ENCODE results near the gene CDH22.

DNA sequence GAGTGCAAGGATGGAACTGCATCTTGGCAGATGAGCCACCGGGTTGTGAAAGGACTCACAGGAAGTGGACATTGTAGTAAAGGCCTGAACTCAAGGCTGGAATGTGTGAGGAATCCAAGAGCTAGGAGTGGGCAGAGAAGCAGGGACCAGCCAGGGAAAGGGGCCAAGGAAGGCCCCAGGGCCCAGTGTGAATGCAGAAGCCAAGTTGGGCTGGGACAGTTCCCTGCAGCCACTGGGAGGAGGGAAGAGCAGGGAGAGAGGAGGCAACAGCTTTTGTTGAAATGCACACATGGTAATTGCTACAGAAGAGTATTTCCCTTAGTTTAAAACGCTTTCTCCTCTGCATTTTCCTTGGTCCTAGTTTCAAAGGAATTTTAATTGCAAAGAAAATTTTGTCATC, 34.6 kb downstream of the CDH22 start:
- TF ChIP-seq IKZF1 (conservative IDR thresholded peaks at IDR 0.05) (no peak), CTCF (IDR thresholded peaks at IDR 0.05 in 2 of 3, conservative IDR thresholded peaks at IDR 0.05 in 1 of 3; ENCODE audit: control insufficient read depth in 2 of 3, extremely low read depth in 1 of 3, insufficient read depth in 1 of 3, low read depth in 3 of 3, low read length in 3 of 3) (no peak)
- TF ChIP-seq, protein P1, sequence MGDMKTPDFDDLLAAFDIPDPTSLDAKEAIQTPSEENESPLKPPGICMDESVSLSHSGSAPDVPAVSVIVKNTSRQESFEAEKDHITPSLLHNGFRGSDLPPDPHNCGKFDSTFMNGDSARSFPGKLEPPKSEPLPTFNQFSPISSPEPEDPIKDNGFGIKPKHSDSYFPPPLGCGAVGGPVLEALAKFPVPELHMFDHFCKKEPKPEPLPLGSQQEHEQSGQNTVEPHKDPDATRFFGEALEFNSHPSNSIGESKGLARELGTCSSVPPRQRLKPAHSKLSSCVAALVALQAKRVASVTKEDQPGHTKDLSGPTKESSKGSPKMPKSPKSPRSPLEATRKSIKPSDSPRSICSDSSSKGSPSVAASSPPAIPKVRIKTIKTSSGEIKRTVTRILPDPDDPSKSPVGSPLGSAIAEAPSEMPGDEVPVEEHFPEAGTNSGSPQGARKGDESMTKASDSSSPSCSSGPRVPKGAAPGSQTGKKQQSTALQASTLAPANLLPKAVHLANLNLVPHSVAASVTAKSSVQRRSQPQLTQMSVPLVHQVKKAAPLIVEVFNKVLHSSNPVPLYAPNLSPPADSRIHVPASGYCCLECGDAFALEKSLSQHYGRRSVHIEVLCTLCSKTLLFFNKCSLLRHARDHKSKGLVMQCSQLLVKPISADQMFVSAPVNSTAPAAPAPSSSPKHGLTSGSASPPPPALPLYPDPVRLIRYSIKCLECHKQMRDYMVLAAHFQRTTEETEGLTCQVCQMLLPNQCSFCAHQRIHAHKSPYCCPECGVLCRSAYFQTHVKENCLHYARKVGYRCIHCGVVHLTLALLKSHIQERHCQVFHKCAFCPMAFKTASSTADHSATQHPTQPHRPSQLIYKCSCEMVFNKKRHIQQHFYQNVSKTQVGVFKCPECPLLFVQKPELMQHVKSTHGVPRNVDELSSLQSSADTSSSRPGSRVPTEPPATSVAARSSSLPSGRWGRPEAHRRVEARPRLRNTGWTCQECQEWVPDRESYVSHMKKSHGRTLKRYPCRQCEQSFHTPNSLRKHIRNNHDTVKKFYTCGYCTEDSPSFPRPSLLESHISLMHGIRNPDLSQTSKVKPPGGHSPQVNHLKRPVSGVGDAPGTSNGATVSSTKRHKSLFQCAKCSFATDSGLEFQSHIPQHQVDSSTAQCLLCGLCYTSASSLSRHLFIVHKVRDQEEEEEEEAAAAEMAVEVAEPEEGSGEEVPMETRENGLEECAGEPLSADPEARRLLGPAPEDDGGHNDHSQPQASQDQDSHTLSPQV (IDR thresholded peaks at IDR 0.05) = no peak
- TF ChIP-seq, protein P2, sequence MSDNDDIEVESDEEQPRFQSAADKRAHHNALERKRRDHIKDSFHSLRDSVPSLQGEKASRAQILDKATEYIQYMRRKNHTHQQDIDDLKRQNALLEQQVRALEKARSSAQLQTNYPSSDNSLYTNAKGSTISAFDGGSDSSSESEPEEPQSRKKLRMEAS (IDR thresholded peaks at IDR 0.05; ENCODE audit: low read depth, low read length) = no peak

Measured in GM12878 (cell line).